ENCODE measurements around the gene UBE2V1.
"Not testable (repeated sequence)": the region's sequence is repeated elsewhere in the genome, so short reads cannot be mapped to it uniquely, and the experiment has no call there.

UBE2V1 gene

GRCh38 chr20:50141018-50141675, 28.2 kb upstream of the UBE2V1 start:
- Histone ChIP-seq H3K27ac (peak overlapping the region; percentile 91), H3K4me2 (ENCODE audit: low read length) (no peak overlapping the region), H3K9me3 (ENCODE audit: control insufficient read depth, low read length) (no peaks in the 10 kb centered on the region), H3K9ac (no peak overlapping the region), H2AFZ (no peak overlapping the region), H3K36me3 (ENCODE audit: control insufficient read depth, insufficient read depth, low read length) (no peaks in the 10 kb centered on the region), H3K4me3 (ENCODE audit: low read depth, low read length) (no peak overlapping the region), H3K79me2 (peaks cover 53% of the 10 kb centered on the region), H3K4me1 (peaks cover 70% of the 10 kb centered on the region), H3K27me3 (ENCODE audit: control insufficient read depth, insufficient read depth, low read length) (no peaks in the 10 kb centered on the region)
- TF ChIP-seq, protein P1, sequence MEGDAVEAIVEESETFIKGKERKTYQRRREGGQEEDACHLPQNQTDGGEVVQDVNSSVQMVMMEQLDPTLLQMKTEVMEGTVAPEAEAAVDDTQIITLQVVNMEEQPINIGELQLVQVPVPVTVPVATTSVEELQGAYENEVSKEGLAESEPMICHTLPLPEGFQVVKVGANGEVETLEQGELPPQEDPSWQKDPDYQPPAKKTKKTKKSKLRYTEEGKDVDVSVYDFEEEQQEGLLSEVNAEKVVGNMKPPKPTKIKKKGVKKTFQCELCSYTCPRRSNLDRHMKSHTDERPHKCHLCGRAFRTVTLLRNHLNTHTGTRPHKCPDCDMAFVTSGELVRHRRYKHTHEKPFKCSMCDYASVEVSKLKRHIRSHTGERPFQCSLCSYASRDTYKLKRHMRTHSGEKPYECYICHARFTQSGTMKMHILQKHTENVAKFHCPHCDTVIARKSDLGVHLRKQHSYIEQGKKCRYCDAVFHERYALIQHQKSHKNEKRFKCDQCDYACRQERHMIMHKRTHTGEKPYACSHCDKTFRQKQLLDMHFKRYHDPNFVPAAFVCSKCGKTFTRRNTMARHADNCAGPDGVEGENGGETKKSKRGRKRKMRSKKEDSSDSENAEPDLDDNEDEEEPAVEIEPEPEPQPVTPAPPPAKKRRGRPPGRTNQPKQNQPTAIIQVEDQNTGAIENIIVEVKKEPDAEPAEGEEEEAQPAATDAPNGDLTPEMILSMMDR (IDR thresholded peaks at IDR 0.05): no peak

DNA sequence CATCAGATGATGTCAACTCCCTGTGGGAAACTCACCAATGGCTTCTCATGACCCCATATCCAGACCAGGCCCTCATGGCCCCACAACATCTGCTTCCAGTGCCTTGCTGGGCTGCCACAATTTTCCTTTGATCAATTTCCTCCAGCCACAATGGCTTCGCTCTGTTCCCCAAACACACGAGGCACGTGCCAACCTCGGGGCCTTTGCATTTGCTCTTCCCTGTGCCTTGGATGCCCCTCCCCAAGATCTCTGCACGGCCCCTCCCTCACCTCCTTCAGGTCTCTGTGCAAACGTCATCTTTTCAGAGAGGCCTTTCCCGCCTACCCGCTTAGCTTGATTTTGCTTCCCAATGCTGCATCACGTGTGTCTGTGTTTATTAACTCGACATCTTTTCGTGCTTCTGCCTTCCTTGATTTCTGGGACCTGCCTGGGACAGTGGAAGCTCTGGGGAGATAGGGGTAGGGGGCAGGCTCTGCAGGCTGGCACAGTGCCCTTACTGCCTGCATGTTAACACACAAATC, 27.4 kb upstream of the UBE2V1 start:
- Histone ChIP-seq H3K36me3 (ENCODE audit: control insufficient read depth, insufficient read depth, low read length) (no peaks in the 10 kb centered on the region), H3K4me3 (ENCODE audit: low read depth, low read length) (no peak overlapping the region), H2AFZ (peak overlapping the region; percentile 25), H3K9me3 (ENCODE audit: control insufficient read depth, low read length) (no peaks in the 10 kb centered on the region), H3K27ac (peak overlapping the region; percentile 91), H3K9ac (no peak overlapping the region), H3K4me2 (ENCODE audit: low read length) (no peak overlapping the region), H3K4me1 (peaks cover 69% of the 10 kb centered on the region), H3K27me3 (ENCODE audit: control insufficient read depth, insufficient read depth, low read length) (no peaks in the 10 kb centered on the region), H3K79me2 (peaks cover 53% of the 10 kb centered on the region)
- TF ChIP-seq, protein P1 (IDR thresholded peaks at IDR 0.05): no peak

DNA sequence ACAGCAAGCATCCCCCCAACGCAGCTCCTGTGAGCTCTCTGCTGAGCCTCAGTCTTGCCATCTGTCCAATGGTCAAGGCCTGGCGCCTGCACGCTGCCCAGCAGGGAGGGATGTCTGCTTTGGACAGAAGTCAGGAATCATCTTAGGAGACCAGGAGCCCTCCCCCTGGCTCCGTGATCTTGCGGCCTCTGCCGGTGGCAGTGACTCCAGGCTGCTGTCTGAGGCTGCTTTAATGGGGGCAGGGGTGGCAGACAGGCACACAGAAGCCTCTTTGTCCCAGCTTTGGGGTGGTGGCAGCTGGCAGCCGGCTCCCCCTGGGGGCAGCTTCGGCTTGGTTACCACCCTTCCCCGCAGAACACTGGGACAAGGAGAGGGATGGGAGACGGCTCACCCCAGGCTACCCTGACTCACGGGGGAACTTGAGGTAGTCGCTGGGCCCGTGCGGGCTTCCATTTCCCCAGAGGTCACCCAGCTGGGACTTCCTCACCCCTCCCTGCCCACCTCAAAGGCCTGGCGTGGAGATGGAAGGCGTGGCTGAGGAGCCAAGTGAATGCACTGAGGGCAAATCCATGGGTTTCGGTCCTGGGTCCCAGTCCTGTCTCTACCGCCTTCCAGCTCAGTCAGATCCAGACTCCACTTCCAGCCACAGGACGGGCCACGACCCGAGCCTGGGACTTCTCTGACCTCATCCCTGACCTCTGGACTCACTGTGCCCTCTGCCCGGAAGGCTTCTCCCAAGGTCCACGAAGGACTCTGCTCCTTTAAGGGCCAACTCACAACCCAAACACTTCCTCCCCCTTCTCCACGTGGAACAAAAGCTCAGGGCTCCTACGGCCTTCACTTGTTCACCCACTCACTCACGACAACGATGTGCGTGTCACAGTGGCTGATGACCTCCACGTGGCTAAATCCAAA, 25.8 kb upstream of the UBE2V1 start:
- H2AFZ ChIP-seq: no peak overlapping the region
- no peak overlapping the region for H3K9ac ChIP-seq
- H3K27ac ChIP-seq: peak overlapping the region; percentile 91
- TF ChIP-seq, protein P1 (IDR thresholded peaks at IDR 0.05): peak; percentile 62
- H3K36me3 ChIP-seq (ENCODE audit: control insufficient read depth, insufficient read depth, low read length): no peaks in the 10 kb centered on the region
- no peak overlapping the region for H3K4me3 ChIP-seq (ENCODE audit: low read depth, low read length)
- peaks cover 45% of the 10 kb centered on the region for H3K79me2 ChIP-seq
- H3K9me3 ChIP-seq (ENCODE audit: control insufficient read depth, low read length): no peaks in the 10 kb centered on the region
- H3K4me2 ChIP-seq (ENCODE audit: low read length): peak overlapping the region; percentile 2
- peaks cover 85% of the 10 kb centered on the region for H3K4me1 ChIP-seq
- no peaks in the 10 kb centered on the region for H3K27me3 ChIP-seq (ENCODE audit: control insufficient read depth, insufficient read depth, low read length)

DNA sequence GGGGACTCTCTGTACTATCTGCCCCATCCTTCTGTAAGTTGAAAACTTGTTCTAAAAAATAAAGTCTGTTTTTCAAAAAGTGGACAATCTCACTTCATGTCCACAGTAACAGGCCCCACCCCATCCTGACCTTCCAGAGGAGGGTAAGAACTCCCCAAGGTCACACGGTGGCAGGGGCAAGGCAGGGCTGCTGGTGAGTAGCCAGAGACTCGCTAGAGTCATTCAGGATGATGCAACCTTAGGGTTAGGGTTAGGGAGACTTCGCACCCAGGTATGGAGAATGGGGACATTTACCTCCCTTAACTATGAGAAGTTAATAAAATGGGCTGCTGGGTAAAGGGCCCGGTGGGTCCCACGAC, 25.1 kb upstream of the UBE2V1 start:
- Histone ChIP-seq H3K4me1 (peaks cover 89% of the 10 kb centered on the region), H2AFZ (no peak overlapping the region), H3K4me2 (ENCODE audit: low read length) (peak overlapping the region; percentile 2), H3K27me3 (ENCODE audit: control insufficient read depth, insufficient read depth, low read length) (no peaks in the 10 kb centered on the region), H3K9me3 (ENCODE audit: control insufficient read depth, low read length) (no peaks in the 10 kb centered on the region), H3K9ac (no peak overlapping the region), H3K36me3 (ENCODE audit: control insufficient read depth, insufficient read depth, low read length) (no peaks in the 10 kb centered on the region), H3K79me2 (peaks cover 39% of the 10 kb centered on the region), H3K27ac (peak overlapping the region; percentile 91), H3K4me3 (ENCODE audit: low read depth, low read length) (no peak overlapping the region)
- TF ChIP-seq, protein P1 (IDR thresholded peaks at IDR 0.05): no peak

- peak overlapping the region; percentile 2 for H3K4me2 ChIP-seq (ENCODE audit: low read length)
- not testable (repeated sequence) for H3K9ac ChIP-seq; H3K4me3 ChIP-seq (ENCODE audit: low read depth, low read length); H3K27me3 ChIP-seq (ENCODE audit: control insufficient read depth, insufficient read depth, low read length); H3K36me3 ChIP-seq (ENCODE audit: control insufficient read depth, insufficient read depth, low read length); H2AFZ ChIP-seq; H3K9me3 ChIP-seq (ENCODE audit: control insufficient read depth, low read length)
- H3K4me1 ChIP-seq: peaks cover 88% of the 10 kb centered on the region
- peaks cover 35% of the 10 kb centered on the region for H3K79me2 ChIP-seq
- H3K27ac ChIP-seq: peak overlapping the region; percentile 91
Observed at GRCh38 chr20:50137702-50138101, 24.8 kb upstream of the UBE2V1 start.
